ENCODE measurements around the gene FER1L5.

DNA sequence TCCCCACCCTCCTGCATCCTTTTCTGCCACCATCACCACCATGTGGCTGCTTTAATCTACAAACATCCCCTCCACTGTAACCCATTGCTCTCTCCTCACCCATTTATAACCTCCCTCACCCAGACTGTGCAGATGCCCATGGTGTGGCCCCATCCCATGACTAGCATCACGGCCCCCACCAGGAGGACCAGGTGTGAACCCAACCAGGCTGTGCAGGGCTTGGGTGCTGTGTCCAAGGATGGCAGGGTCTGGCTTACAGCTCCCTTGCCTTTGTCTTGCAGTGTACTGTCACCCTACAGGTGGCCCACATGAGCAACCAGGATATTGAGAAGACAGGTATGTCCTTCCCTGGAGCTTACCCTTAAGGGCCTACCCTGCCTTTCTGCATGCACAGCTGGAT lies 6.8 kb downstream of the FER1L5 start:
- TF ChIP-seq SMC3 (IDR thresholded peaks at IDR 0.05; ENCODE audit: low read depth, low read length) (no peak), RAD21 (IDR thresholded peaks at IDR 0.05; ENCODE audit: low read length) (no peak), RFX5 (IDR thresholded peaks at IDR 0.05; ENCODE audit: low read length) (no peak)
- TF ChIP-seq, protein P1, sequence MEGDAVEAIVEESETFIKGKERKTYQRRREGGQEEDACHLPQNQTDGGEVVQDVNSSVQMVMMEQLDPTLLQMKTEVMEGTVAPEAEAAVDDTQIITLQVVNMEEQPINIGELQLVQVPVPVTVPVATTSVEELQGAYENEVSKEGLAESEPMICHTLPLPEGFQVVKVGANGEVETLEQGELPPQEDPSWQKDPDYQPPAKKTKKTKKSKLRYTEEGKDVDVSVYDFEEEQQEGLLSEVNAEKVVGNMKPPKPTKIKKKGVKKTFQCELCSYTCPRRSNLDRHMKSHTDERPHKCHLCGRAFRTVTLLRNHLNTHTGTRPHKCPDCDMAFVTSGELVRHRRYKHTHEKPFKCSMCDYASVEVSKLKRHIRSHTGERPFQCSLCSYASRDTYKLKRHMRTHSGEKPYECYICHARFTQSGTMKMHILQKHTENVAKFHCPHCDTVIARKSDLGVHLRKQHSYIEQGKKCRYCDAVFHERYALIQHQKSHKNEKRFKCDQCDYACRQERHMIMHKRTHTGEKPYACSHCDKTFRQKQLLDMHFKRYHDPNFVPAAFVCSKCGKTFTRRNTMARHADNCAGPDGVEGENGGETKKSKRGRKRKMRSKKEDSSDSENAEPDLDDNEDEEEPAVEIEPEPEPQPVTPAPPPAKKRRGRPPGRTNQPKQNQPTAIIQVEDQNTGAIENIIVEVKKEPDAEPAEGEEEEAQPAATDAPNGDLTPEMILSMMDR (IDR thresholded peaks at IDR 0.05), result no peak
- TF ChIP-seq, protein P2, sequence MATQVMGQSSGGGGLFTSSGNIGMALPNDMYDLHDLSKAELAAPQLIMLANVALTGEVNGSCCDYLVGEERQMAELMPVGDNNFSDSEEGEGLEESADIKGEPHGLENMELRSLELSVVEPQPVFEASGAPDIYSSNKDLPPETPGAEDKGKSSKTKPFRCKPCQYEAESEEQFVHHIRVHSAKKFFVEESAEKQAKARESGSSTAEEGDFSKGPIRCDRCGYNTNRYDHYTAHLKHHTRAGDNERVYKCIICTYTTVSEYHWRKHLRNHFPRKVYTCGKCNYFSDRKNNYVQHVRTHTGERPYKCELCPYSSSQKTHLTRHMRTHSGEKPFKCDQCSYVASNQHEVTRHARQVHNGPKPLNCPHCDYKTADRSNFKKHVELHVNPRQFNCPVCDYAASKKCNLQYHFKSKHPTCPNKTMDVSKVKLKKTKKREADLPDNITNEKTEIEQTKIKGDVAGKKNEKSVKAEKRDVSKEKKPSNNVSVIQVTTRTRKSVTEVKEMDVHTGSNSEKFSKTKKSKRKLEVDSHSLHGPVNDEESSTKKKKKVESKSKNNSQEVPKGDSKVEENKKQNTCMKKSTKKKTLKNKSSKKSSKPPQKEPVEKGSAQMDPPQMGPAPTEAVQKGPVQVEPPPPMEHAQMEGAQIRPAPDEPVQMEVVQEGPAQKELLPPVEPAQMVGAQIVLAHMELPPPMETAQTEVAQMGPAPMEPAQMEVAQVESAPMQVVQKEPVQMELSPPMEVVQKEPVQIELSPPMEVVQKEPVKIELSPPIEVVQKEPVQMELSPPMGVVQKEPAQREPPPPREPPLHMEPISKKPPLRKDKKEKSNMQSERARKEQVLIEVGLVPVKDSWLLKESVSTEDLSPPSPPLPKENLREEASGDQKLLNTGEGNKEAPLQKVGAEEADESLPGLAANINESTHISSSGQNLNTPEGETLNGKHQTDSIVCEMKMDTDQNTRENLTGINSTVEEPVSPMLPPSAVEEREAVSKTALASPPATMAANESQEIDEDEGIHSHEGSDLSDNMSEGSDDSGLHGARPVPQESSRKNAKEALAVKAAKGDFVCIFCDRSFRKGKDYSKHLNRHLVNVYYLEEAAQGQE (IDR thresholded peaks at IDR 0.05; ENCODE audit: low read depth, low read length), result no peak
